PC-9 (cell line): Measurements from ENCODE around the gene P4HB. TPM values are rescaled to one million over a fixed set of nuclear protein-coding genes. Genes with fewer than 3 reads are reported as not detected.

ENCODE experiments used
- BruUV-seq: library from RNA; stranded (reverse); fragments of 400-500 nt; replicated peaks from 2 replicates; lab custom pipeline; 2021; lab: Mats Ljungman, UMichigan
- CTCF ChIA-PET: fragments of 300-600 bp; sonication (Branson Sonifier 250); formaldehyde crosslinking; loops from one replicate; lab custom pipeline; 2022; ENCODE audit warnings: antibody characterized with exemption; lab: Charles Lee
- POLR2A ChIA-PET: fragments of 300-600 bp; sonication (Branson Sonifier 250); formaldehyde crosslinking; loops from one replicate; lab custom pipeline; 2022; ENCODE audit warnings: antibody characterized with exemption; ENCODE audit not compliant: unreplicated experiment; lab: Charles Lee
- DNase-seq, 2 experiments: peaks; one replicate each; pipeline versions ENCODE4 v3.0.0 to v3.0.0-alpha.2; 2015 to 2022; ENCODE audit warnings: mixed read lengths in 1 of 2
- H2AFZ ChIP-seq: fragments of 200-600 bp; sonication (generic); 2 replicates; pipeline ENCODE4 v1.8.1; 2017; ENCODE audit warnings: antibody characterized with exemption
- H3F3A ChIP-seq: fragments of 200-600 bp; sonication (generic); 2 replicates; pipeline ENCODE4 v1.8.1; 2017; ENCODE audit warnings: antibody characterized with exemption, mild to moderate bottlenecking, low read depth; ENCODE audit not compliant: insufficient read depth
- H3K27ac ChIP-seq: fragments of 200-600 bp; sonication (generic); 2 replicates; pipeline ENCODE4 v1.6.1; 2016; ENCODE audit warnings: mixed run types
- H3K27me3 ChIP-seq: fragments of 200-600 bp; sonication (generic); 2 replicates; pipeline ENCODE4 v1.6.1; 2016; ENCODE audit warnings: low read depth, mixed run types; ENCODE audit not compliant: insufficient read depth
- H3K36me3 ChIP-seq: fragments of 200-600 bp; sonication (generic); 2 replicates; pipeline ENCODE4 v1.6.1; 2016; ENCODE audit warnings: low read depth, mixed run types
- H3K4me1 ChIP-seq: fragments of 200-600 bp; sonication (generic); replicated peaks from 2 replicates; pipeline ENCODE4 v1.6.1; 2016; ENCODE audit warnings: mixed run types; ENCODE audit not compliant: insufficient read depth
- H3K4me2 ChIP-seq: fragments of 200-600 bp; sonication (generic); 2 replicates; pipeline ENCODE4 v1.6.1; 2017; ENCODE audit warnings: mixed run types
- H3K4me3 ChIP-seq: fragments of 200-600 bp; sonication (generic); 2 replicates; pipeline ENCODE4 v1.6.1; 2016; ENCODE audit warnings: mixed run types
- H3K79me2 ChIP-seq: fragments of 200-600 bp; sonication (generic); 2 replicates; pipeline ENCODE4 v1.6.1; 2017; ENCODE audit warnings: low read depth, mixed run types
- H3K9me2 ChIP-seq: fragments of 200-600 bp; sonication (generic); 2 replicates; pipeline ENCODE4 v1.8.1; 2017; ENCODE audit warnings: mild to moderate bottlenecking; ENCODE audit not compliant: insufficient read depth
- H3K9me3 ChIP-seq: fragments of 200-600 bp; sonication (generic); 2 replicates; pipeline ENCODE4 v1.8.1; 2016; ENCODE audit warnings: low read depth; ENCODE audit not compliant: insufficient read depth
- H4K20me1 ChIP-seq: fragments of 200-600 bp; sonication (generic); 2 replicates; pipeline ENCODE4 v1.8.1; 2017; ENCODE audit not compliant: insufficient read depth
- EZH2 ChIP-seq: fragments of 200-600 bp; sonication (generic); IDR thresholded peaks from 2 replicates; pipeline ENCODE4 v1.8.0; 2017; ENCODE audit warnings: antibody characterized with exemption, low read depth
- intact Hi-C: fragments of 100-400 bp; cut with micrococcal nuclease; formaldehyde crosslinking; loops from one replicate; pipeline ENCODE4 v1.10.0; 2022; ENCODE audit not compliant: unreplicated experiment
- total RNA-seq: library from RNA; stranded (reverse); gene quantifications from 2 replicates; pipeline ENCODE4 v1.2.3, GENCODE V29; 2021
- TF ChIP-seq, protein P1 (sequence below): fragments of 200-600 bp; sonication (generic); conservative IDR thresholded peaks from 2 replicates; pipeline ENCODE4 v1.6.1; 2017; ENCODE audit warnings: mixed run types, antibody characterized with exemption, mild to moderate bottlenecking, moderate library complexity

P4HB gene
- total RNA-seq, 1 experiment from 2014 or later = 636 TPM

DNA sequence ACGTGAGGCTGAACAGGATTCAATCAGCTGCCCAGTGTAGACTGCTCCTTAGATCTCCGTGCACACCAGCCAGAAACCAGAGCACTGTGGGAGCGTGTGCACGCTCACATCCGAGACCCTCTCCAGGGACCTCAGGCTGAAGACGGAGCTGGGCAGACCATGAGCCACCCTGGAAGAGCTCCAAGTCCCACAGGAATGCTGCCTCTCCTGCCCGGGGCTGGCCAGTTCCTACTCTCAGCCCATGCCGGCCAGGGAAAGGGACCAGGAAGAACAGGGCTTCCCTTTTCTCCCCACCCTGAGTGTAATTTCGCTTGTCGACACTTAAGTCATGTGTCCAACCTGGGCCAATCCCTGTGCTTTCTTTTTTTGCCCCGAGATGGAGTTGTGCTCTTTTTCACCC, 24.2 kb upstream of the P4HB start:
- ChIA-PET POLR2A (no interaction called here), CTCF (no interaction called here)
- Histone ChIP-seq H3K36me3 (no peaks in the 10 kb centered on the region), H3K27ac (no peak overlapping the region), H3F3A (peaks cover 39% of the 10 kb centered on the region), H3K4me3 (no peak overlapping the region), H2AFZ (no peak overlapping the region), H3K9me2 (no peaks in the 10 kb centered on the region), H4K20me1 (peaks cover 12% of the 10 kb centered on the region), H3K9me3 (no peaks in the 10 kb centered on the region), H3K27me3 (no peaks in the 10 kb centered on the region), H3K4me2 (no peak overlapping the region), H3K79me2 (peaks cover 31% of the 10 kb centered on the region), H3K4me1 (peaks cover 19% of the 10 kb centered on the region)
- DNase-seq = no peak
- BruUV-seq = no TSS peak
- intact Hi-C loops = no loop called here
- TF ChIP-seq EZH2 = no peak
- TF ChIP-seq, protein P1, sequence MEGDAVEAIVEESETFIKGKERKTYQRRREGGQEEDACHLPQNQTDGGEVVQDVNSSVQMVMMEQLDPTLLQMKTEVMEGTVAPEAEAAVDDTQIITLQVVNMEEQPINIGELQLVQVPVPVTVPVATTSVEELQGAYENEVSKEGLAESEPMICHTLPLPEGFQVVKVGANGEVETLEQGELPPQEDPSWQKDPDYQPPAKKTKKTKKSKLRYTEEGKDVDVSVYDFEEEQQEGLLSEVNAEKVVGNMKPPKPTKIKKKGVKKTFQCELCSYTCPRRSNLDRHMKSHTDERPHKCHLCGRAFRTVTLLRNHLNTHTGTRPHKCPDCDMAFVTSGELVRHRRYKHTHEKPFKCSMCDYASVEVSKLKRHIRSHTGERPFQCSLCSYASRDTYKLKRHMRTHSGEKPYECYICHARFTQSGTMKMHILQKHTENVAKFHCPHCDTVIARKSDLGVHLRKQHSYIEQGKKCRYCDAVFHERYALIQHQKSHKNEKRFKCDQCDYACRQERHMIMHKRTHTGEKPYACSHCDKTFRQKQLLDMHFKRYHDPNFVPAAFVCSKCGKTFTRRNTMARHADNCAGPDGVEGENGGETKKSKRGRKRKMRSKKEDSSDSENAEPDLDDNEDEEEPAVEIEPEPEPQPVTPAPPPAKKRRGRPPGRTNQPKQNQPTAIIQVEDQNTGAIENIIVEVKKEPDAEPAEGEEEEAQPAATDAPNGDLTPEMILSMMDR = no peak

DNA sequence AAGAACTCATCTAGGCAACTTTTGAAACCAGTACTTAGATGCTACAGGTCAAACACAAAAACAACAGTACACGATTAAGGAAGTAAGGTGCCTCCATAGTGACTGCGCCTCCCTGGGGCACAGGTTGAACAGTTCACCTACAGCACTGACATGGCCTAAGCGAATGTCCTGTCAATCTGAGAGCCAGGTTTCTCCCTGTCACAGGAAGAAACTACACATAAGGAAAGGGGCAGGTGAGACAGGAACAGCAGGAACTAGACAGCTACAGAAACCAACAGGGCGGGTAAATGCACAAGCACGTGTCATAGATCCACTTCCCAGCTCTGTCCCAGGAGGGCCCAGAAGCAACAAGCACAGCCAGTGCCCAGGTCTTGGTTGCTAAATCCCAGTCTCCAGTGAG, 18.8 kb upstream of the P4HB start:
- POLR2A ChIA-PET = no interaction called here
- Histone ChIP-seq H3K36me3 (no peaks in the 10 kb centered on the region), H3K9me3 (no peaks in the 10 kb centered on the region)

DNA sequence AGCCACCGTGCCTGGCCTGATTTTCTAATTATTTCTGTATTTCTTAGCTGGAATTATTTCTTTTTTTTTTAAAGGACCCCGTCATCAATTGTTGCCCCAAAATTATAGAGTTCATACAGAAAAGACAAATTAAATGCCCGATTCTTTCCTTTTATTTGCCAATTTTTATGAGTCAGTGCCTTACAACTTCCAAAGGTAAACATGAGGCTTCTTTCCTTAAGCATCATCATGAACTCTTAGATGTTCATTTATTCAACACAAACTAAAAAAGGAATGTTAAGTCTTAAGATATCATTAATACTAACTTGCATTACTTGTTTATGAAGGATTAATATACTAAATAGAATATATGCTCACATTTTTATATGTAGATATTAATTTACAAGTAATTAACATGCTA, 18.0 kb upstream of the P4HB start:
- CTCF ChIA-PET = no interaction called here
- Histone ChIP-seq H3K27ac (no peak overlapping the region), H3K4me3 (no peak overlapping the region), H3K4me2 (no peak overlapping the region), H3K9me2 (no peaks in the 10 kb centered on the region), H3K9me3 (no peaks in the 10 kb centered on the region), H3F3A (peaks cover 14% of the 10 kb centered on the region; the same call in 1 of the 2 replicates), H3K36me3 (no peaks in the 10 kb centered on the region), H2AFZ (no peak overlapping the region), H3K27me3 (no peaks in the 10 kb centered on the region), H3K4me1 (no peaks in the 10 kb centered on the region), H3K79me2 (no peaks in the 10 kb centered on the region), H4K20me1 (no peaks in the 10 kb centered on the region)
- POLR2A ChIA-PET = no interaction called here
- no TSS peak for BruUV-seq
- intact Hi-C loops = no loop called here
- DNase-seq = no peak
- TF ChIP-seq, protein P1 = no peak
- TF ChIP-seq EZH2 = no peak

More for the DNA sequence above, 18.8 kb upstream of the P4HB start:
- H4K20me1 ChIP-seq = no peaks in the 10 kb centered on the region
- H2AFZ ChIP-seq = no peak overlapping the region
- no peak overlapping the region for H3K27ac ChIP-seq
- no peaks in the 10 kb centered on the region for H3K4me1 ChIP-seq
- intact Hi-C loops = no loop called here
- no TSS peak for BruUV-seq
- CTCF ChIA-PET = no interaction called here
- no peaks in the 10 kb centered on the region for H3K9me2 ChIP-seq
- TF ChIP-seq, protein P1 = no peak
- TF ChIP-seq EZH2 = no peak
- no peak overlapping the region for H3K4me3 ChIP-seq
- 0 out of 2 replicates have a peak, but pooled peaks cover 12% of the 10 kb centered on the region for H3F3A ChIP-seq
- no peak overlapping the region for H3K4me2 ChIP-seq
- 0 out of 2 replicates have a peak, but pooled peaks cover under 1% of the 10 kb centered on the region for H3K79me2 ChIP-seq
- DNase-seq = no peak
- no peaks in the 10 kb centered on the region for H3K27me3 ChIP-seq
